ENCODE results near the gene ZNF778.

ZNF778 gene

DNA sequence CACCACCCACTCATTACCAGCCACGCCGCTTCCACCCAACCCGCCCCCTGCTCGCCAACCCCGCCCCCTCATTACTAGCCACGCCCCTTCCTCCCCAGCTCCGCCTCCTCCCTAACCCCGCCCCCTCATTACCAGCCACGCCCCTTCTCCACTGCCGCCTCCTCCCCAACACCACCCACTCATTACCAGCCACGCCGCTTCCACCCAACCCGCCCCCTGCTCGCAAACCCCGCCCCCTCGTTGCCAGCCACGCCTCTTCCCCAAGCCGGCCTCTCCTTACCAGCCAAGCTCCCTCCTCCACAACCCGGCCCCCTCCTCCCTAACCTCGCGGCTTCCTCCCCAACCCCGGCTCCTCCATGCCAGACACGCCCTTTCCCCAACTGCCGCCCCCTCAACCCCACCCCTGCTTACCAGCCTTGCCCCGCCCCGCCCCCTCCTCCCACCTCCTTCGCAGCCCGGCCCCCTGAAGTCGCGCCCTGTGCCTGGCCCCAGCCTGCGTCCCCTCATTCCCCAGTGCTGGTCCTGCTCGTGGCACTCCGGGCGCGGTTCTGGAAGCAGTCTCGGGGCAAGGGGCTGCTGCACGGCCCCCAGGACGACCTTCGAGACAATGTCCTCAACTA is 24.4 kb upstream of the ZNF778 start:
- Histone ChIP-seq H2BK5ac (ENCODE audit: low read depth, low read length, poor library complexity, severe bottlenecking) (no peak overlapping the region), H3K9ac (ENCODE audit: low read length) (no peak overlapping the region), H4K8ac (ENCODE audit: low read length) (peak overlapping the region; percentile 87), H3K79me1 (replicated peaks; ENCODE audit: low read length, poor library complexity, severe bottlenecking) (no peaks in the 10 kb centered on the region), H2AFZ (ENCODE audit: low read depth, low read length) (no peak overlapping the region), H3K18ac (ENCODE audit: low read depth in 1 of 2, low read length in 2 of 2) (peak overlapping the region; percentile 64 to 90), H2BK15ac (ENCODE audit: low read depth, poor library complexity, severe bottlenecking) (peak overlapping the region; percentile 74), H3K4me1 (ENCODE audit: control insufficient read depth, insufficient read depth, low read depth, low read length) (peaks cover 15% of the 10 kb centered on the region), H3K4ac (ENCODE audit: low read depth in 1 of 2, low read length in 2 of 2) (no peak overlapping the region), H2BK12ac (ENCODE audit: low read length in 2 of 2) (peak overlapping the region in 1 of 2 experiments; percentile 8), H2AK5ac (ENCODE audit: low read length, severe bottlenecking) (no peak overlapping the region), H3K27me3 (ENCODE audit: control insufficient read depth in 1 of 2, insufficient read depth in 1 of 2, low read length in 2 of 2) (peaks cover 4 to 41% of the 10 kb centered on the region in 2 experiments), H3K27ac (ENCODE audit: low read length, poor library complexity, severe bottlenecking) (no peak overlapping the region), H3K14ac (ENCODE audit: low read length in 2 of 2) (no peak overlapping the region), H3K23ac (ENCODE audit: low read length in 2 of 2) (no peak overlapping the region), H4K91ac (ENCODE audit: low read length) (no peak overlapping the region), H3K9me3 (ENCODE audit: control insufficient read depth, low read length) (no peaks in the 10 kb centered on the region), H3K36me3 (ENCODE audit: control insufficient read depth in 1 of 2, insufficient read depth in 2 of 2, low read depth in 1 of 2, low read length in 2 of 2) (peaks cover 0 to 5% of the 10 kb centered on the region in 2 experiments), H3K4me3 (ENCODE audit: insufficient read depth in 1 of 2, low read depth in 1 of 2, low read length in 2 of 2) (no peak overlapping the region), H2BK120ac (ENCODE audit: low read depth, low read length) (no peak overlapping the region), H3K4me2 (ENCODE audit: low read length, poor library complexity, severe bottlenecking) (no peak overlapping the region)
- DNase-seq, result peak; percentile 84
- WGBS, result 5% methylated on average over 36 of the region's 39 CpGs

DNA sequence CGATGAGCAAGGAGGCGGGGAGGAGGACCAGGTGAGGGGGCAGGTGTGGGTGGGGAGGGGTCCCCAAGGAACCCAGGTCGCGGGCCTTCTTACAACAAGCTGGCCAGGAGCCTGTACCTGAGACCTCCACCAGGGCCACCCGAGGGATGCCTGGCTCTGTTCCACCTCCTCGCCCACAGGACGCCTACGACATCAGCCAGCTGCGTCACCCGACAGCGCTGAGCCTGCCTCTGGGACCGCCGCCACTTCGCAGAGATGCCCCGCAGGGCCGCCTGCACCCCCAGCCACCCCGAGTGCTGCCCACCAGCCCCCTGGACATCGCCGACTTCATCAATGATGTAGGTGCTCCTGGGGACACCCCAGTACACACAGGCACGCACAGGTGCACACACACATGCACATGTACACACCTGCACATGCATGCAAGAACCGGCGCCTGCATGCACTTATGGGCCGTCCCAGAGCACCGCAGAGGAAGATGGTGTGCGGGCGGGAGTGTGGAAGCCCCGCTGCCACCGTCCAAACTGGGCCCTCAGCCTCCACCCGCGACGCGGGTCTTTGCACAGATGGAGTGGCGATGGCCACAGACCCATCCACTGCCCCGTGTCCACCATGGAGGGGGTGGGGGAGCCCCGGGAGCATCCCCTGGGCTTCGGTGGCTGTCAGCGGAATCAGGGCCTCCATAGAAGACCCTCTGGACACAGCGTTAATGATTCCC is 23.8 kb upstream of the ZNF778 start:
- H4K91ac ChIP-seq (ENCODE audit: low read length), result no peak overlapping the region
- H3K9ac ChIP-seq (ENCODE audit: low read length), result no peak overlapping the region
- H3K18ac ChIP-seq (ENCODE audit: low read depth in 1 of 2, low read length in 2 of 2), result peak overlapping the region; percentile 64 to 90
- DNase-seq, result no peak
- peaks cover 0 to 7% of the 10 kb centered on the region in 2 experiments for H3K36me3 ChIP-seq (ENCODE audit: control insufficient read depth in 1 of 2, insufficient read depth in 2 of 2, low read depth in 1 of 2, low read length in 2 of 2)
- peak overlapping the region in 1 of 2 experiments; percentile 8 for H2BK12ac ChIP-seq (ENCODE audit: low read length in 2 of 2)
- 85% methylated on average over 38 of the region's 38 CpGs for WGBS
- H2AFZ ChIP-seq (ENCODE audit: low read depth, low read length), result no peak overlapping the region
- no peak overlapping the region for H3K4ac ChIP-seq (ENCODE audit: low read depth in 1 of 2, low read length in 2 of 2)
- H3K4me1 ChIP-seq (ENCODE audit: control insufficient read depth, insufficient read depth, low read depth, low read length), result peaks cover 15% of the 10 kb centered on the region
- H3K4me2 ChIP-seq (ENCODE audit: low read length, poor library complexity, severe bottlenecking), result no peak overlapping the region
- H2BK15ac ChIP-seq (ENCODE audit: low read depth, poor library complexity, severe bottlenecking), result peak overlapping the region; percentile 74
- H3K79me1 ChIP-seq (replicated peaks; ENCODE audit: low read length, poor library complexity, severe bottlenecking), result no peaks in the 10 kb centered on the region
- no peak overlapping the region for H3K23ac ChIP-seq (ENCODE audit: low read length in 2 of 2)
- H3K27me3 ChIP-seq (ENCODE audit: control insufficient read depth in 1 of 2, insufficient read depth in 1 of 2, low read length in 2 of 2), result peaks cover 10 to 48% of the 10 kb centered on the region in 2 experiments
- no peak overlapping the region for H2BK5ac ChIP-seq (ENCODE audit: low read depth, low read length, poor library complexity, severe bottlenecking)
- no peak overlapping the region for H2BK120ac ChIP-seq (ENCODE audit: low read depth, low read length)
- no peak overlapping the region for H3K14ac ChIP-seq (ENCODE audit: low read length in 2 of 2)
- H2AK5ac ChIP-seq (ENCODE audit: low read length, severe bottlenecking), result no peak overlapping the region
- no peak overlapping the region for H3K4me3 ChIP-seq (ENCODE audit: insufficient read depth in 1 of 2, low read depth in 1 of 2, low read length in 2 of 2)
- peak overlapping the region; percentile 87 for H4K8ac ChIP-seq (ENCODE audit: low read length)
- H3K9me3 ChIP-seq (ENCODE audit: control insufficient read depth, low read length), result no peaks in the 10 kb centered on the region
- H3K27ac ChIP-seq (ENCODE audit: low read length, poor library complexity, severe bottlenecking), result no peak overlapping the region

DNA sequence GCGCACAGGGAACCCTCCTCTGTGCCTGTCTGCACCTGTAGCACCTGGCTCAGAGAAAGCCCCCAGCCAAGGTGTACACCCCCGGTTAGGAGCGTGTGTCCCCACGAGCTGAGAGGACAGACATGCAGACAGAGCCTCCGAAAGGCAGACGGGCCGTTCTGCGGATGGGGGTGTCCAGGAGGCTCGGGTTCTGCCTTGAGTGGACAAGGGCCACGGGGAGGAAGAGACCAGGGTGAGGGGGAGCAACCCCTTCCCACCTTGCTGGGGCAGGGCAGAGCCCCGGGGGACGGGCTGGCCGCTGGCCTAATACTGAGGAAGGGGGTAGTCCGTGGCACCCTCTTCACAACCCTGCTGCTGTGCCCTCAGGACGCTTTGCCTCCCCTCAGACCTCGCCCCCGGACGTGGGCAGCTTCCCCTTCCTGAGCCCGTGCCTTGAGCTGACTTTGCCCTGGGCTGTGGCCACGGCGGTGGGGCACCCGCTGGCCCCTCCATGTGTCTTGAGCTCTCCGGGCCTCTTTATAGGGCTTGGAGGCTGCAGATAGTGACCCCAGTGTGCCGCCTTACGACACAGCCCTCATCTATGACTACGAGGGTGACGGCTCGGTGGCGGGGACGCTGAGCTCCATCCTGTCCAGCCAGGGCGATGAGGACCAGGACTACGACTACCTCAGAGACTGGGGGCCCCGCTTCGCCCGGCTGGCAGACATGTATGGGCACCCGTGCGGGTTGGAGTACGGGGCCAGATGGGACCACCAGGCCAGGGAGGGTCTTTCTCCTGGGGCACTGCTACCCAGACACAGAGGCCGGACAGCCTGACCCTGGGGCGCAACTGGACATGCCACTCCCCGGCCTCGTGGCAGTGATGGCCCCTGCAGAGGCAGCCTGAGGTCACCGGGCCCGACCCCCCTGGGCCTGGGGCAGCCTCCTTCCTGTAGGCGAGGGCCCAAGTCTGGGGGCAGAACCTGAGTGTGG is 22.9 kb upstream of the ZNF778 start:
- WGBS, result 93% methylated on average over 45 of the region's 45 CpGs
- Histone ChIP-seq H3K18ac (ENCODE audit: low read depth in 1 of 2, low read length in 2 of 2) (no peak overlapping the region), H3K4ac (ENCODE audit: low read depth in 1 of 2, low read length in 2 of 2) (no peak overlapping the region), H2BK12ac (ENCODE audit: low read length in 2 of 2) (no peak overlapping the region), H3K4me1 (ENCODE audit: control insufficient read depth, insufficient read depth, low read depth, low read length) (peaks cover 15% of the 10 kb centered on the region), H3K9ac (ENCODE audit: low read length) (no peak overlapping the region), H3K27ac (ENCODE audit: low read length, poor library complexity, severe bottlenecking) (no peak overlapping the region), H3K14ac (ENCODE audit: low read length in 2 of 2) (no peak overlapping the region), H2BK15ac (ENCODE audit: low read depth, poor library complexity, severe bottlenecking) (peak overlapping the region; percentile 80), H3K4me2 (ENCODE audit: low read length, poor library complexity, severe bottlenecking) (no peak overlapping the region), H2BK5ac (ENCODE audit: low read depth, low read length, poor library complexity, severe bottlenecking) (no peak overlapping the region), H3K79me1 (replicated peaks; ENCODE audit: low read length, poor library complexity, severe bottlenecking) (no peaks in the 10 kb centered on the region), H2AFZ (ENCODE audit: low read depth, low read length) (no peak overlapping the region), H4K91ac (ENCODE audit: low read length) (peak overlapping the region; percentile 70), H3K23ac (ENCODE audit: low read length in 2 of 2) (no peak overlapping the region), H4K8ac (ENCODE audit: low read length) (no peak overlapping the region), H3K9me3 (ENCODE audit: control insufficient read depth, low read length) (no peaks in the 10 kb centered on the region), H3K36me3 (ENCODE audit: control insufficient read depth in 1 of 2, insufficient read depth in 2 of 2, low read depth in 1 of 2, low read length in 2 of 2) (peaks cover 0 to 7% of the 10 kb centered on the region in 2 experiments), H2AK5ac (ENCODE audit: low read length, severe bottlenecking) (no peak overlapping the region), H3K4me3 (ENCODE audit: insufficient read depth in 1 of 2, low read depth in 1 of 2, low read length in 2 of 2) (no peak overlapping the region), H2BK120ac (ENCODE audit: low read depth, low read length) (no peak overlapping the region), H3K27me3 (ENCODE audit: control insufficient read depth in 1 of 2, insufficient read depth in 1 of 2, low read length in 2 of 2) (peaks cover 19 to 57% of the 10 kb centered on the region in 2 experiments)
- DNase-seq, result no peak
